GM23338 (cell line): ENCODE data around the gene HNRNPL. TPM values are rescaled to one million over a fixed set of nuclear protein-coding genes. Genes with fewer than 3 reads are reported as not detected.
"Not testable (repeated sequence)": the region's sequence is repeated elsewhere in the genome, so short reads cannot be mapped to it uniquely, and the experiment has no call there.

Experiments
- ATAC-seq: fragments of 200-7000 bp; cut with Tn5 transposase; 3 replicates; pipeline ENCODE4 v1.9.1; 2020
- DNase-seq: peaks from one replicate; pipeline ENCODE4 v3.0.0-alpha.2; 2015; ENCODE audit warnings: low spot score
- H2AFZ ChIP-seq: fragments of 200-600 bp; sonication (generic); 2 replicates; pipeline ENCODE4 v1.8.0; 2016; ENCODE audit warnings: antibody characterized with exemption, mild to moderate bottlenecking, moderate library complexity
- H3F3A ChIP-seq: fragments of 200-600 bp; sonication (generic); replicated peaks from 2 replicates; pipeline ENCODE4 v1.8.0; 2017; ENCODE audit warnings: antibody characterized with exemption, mixed run types, low read depth
- H3K27ac ChIP-seq: fragments of 200-600 bp; sonication (generic); 2 replicates; pipeline ENCODE4 v1.6.1; 2016; ENCODE audit warnings: low read depth
- H3K27me3 ChIP-seq: fragments of 200-600 bp; sonication (generic); 2 replicates; pipeline ENCODE4 v1.8.0; 2016; ENCODE audit warnings: mild to moderate bottlenecking, mixed run types, moderate library complexity; ENCODE audit not compliant: insufficient read depth
- H3K36me3 ChIP-seq: fragments of 200-600 bp; sonication (generic); 2 replicates; pipeline ENCODE4 v1.8.0; 2016; ENCODE audit warnings: mild to moderate bottlenecking; ENCODE audit not compliant: insufficient read depth
- H3K4me1 ChIP-seq: fragments of 200-600 bp; sonication (generic); 2 replicates; pipeline ENCODE4 v1.8.0; 2016; ENCODE audit warnings: mild to moderate bottlenecking, moderate library complexity; ENCODE audit not compliant: insufficient read depth
- H3K4me2 ChIP-seq: fragments of 200-600 bp; sonication (generic); 2 replicates; pipeline ENCODE4 v1.7.1; 2017; ENCODE audit warnings: mixed run types
- H3K4me3 ChIP-seq: fragments of 200-600 bp; sonication (generic); 2 replicates; pipeline ENCODE4 v1.6.1; 2016; ENCODE audit warnings: mixed run types
- H3K79me2 ChIP-seq: fragments of 200-600 bp; sonication (generic); replicated peaks from 2 replicates; pipeline ENCODE4 v1.8.0; 2017; ENCODE audit warnings: mild to moderate bottlenecking; ENCODE audit not compliant: insufficient read depth
- H3K9me2 ChIP-seq: fragments of 200-600 bp; sonication (generic); 2 replicates; pipeline ENCODE4 v1.8.0; 2017; ENCODE audit not compliant: insufficient read depth
- H4K20me1 ChIP-seq: fragments of 200-600 bp; sonication (generic); replicated peaks from 2 replicates; pipeline ENCODE4 v1.8.0; 2017; ENCODE audit warnings: mild to moderate bottlenecking; ENCODE audit not compliant: insufficient read depth
- H3K27ac Mint-ChIP-seq: 2 replicates; pipeline ENCODE4 v1.8.0; 2020; ENCODE audit warnings: inconsistent platforms, mild to moderate bottlenecking, moderate library complexity, mixed read lengths
- H3K27me3 Mint-ChIP-seq: 3 replicates; pipeline ENCODE4 v1.8.0; 2022; ENCODE audit warnings: low read depth, mild to moderate bottlenecking, moderate library complexity, mixed read lengths, inconsistent platforms; ENCODE audit not compliant: insufficient read depth, poor library complexity
- H3K36me3 Mint-ChIP-seq: 3 replicates; pipeline ENCODE4 v1.8.0; 2021; ENCODE audit warnings: low read depth, mild to moderate bottlenecking, inconsistent platforms, moderate library complexity, mixed read lengths
- H3K4me1 Mint-ChIP-seq: 3 replicates; pipeline ENCODE4 v1.8.0; 2020; ENCODE audit warnings: mild to moderate bottlenecking, inconsistent platforms, mixed read lengths
- H3K4me3 Mint-ChIP-seq: 3 replicates; pipeline ENCODE4 v1.8.0; 2021; ENCODE audit warnings: moderate library complexity, mild to moderate bottlenecking, inconsistent platforms, mixed read lengths
- H3K9me3 Mint-ChIP-seq: 3 replicates; pipeline ENCODE4 v1.8.0; 2020; ENCODE audit warnings: moderate library complexity, mild to moderate bottlenecking, inconsistent platforms, mixed read lengths
- CREB1 ChIP-seq: fragments of 250-450 bp; sonication (Bioruptor Pico); IDR thresholded peaks from 2 replicates; pipeline ENCODE4 v1.5.0; 2020; ENCODE audit warnings: low read depth, mild to moderate bottlenecking, moderate library complexity
- CTCF ChIP-seq, 2 experiments: fragments of 200-600 bp in 1 of 2; sonication (generic) in 1 of 2; conservative IDR thresholded peaks; 2 replicates each; pipeline versions ENCODE4 v1.5.1 to v1.6.1; 2016 to 2017; ENCODE audit warnings: antibody characterized with exemption in 2 of 2, low read depth in 2 of 2, mild to moderate bottlenecking in 2 of 2, moderate library complexity in 1 of 2
- ETS1 ChIP-seq: IDR thresholded peaks from 2 replicates; pipeline ENCODE4 v1.6.1; 2016; ENCODE audit warnings: antibody characterized with exemption
- EZH2 ChIP-seq: fragments of 200-600 bp; sonication (generic); IDR thresholded peaks from one replicate; pipeline ENCODE4 v1.8.0; 2017; ENCODE audit warnings: antibody characterized with exemption, mild to moderate bottlenecking, low read depth; ENCODE audit not compliant: unreplicated experiment
- EZH2phosphoT487 ChIP-seq: fragments of 200-600 bp; sonication (generic); IDR thresholded peaks from one replicate; pipeline ENCODE4 v1.8.1; 2018; ENCODE audit warnings: antibody characterized with exemption; ENCODE audit not compliant: unreplicated experiment
- JUNB ChIP-seq: IDR thresholded peaks from one replicate; pipeline ENCODE4 v1.6.1; 2016; ENCODE audit warnings: antibody characterized with exemption; ENCODE audit not compliant: unreplicated experiment
- POLR2AphosphoS5 ChIP-seq: IDR thresholded peaks from 2 replicates; pipeline ENCODE4 v1.6.1; 2016; ENCODE audit warnings: antibody characterized with exemption, low read depth
- REST ChIP-seq: IDR thresholded peaks from one replicate; pipeline ENCODE4 v1.6.1; 2018; ENCODE audit warnings: antibody characterized with exemption; ENCODE audit not compliant: unreplicated experiment
- STAT1 ChIP-seq: IDR thresholded peaks from one replicate; pipeline ENCODE4 v1.6.1; 2016; ENCODE audit warnings: antibody characterized with exemption; ENCODE audit not compliant: unreplicated experiment
- ZNF114 ChIP-seq: fragments of 250-450 bp; sonication (Bioruptor Pico); IDR thresholded peaks from 2 replicates; pipeline ENCODE4 v1.5.0; 2020; ENCODE audit warnings: mild to moderate bottlenecking, moderate library complexity
- ZNF331 ChIP-seq: fragments of 250-450 bp; sonication (Bioruptor Pico); IDR thresholded peaks from 2 replicates; pipeline ENCODE4 v1.5.0; 2020; ENCODE audit warnings: low read depth, mild to moderate bottlenecking, moderate library complexity
- polyA plus RNA-seq: library from polyadenylated mRNA; unstranded; fragments of >200 nt; fragmentation: Nextera tagmentation; extraction: Ambion mirVana; gene quantifications from 2 replicates; pipeline ENCODE4 v1.2.1, GENCODE V29; 2016
- total RNA-seq: library from RNA; depleted of rRNA; stranded (reverse); fragments of >200 nt; shearing (Covaris generic); gene quantifications from 2 replicates; pipeline ENCODE4 v1.2.3, GENCODE V29; 2014

The HNRNPL gene
- total and polyA plus RNA-seq, 2 experiments from 2014 or later = 580 to 664 TPM

- H2AFZ ChIP-seq, ATAC-seq, DNase-seq, H3K4me3 Mint-ChIP-seq, H4K20me1 ChIP-seq, H3K27ac Mint-ChIP-seq, H3K9me2 ChIP-seq, H3K27ac ChIP-seq, H3K4me1 ChIP-seq, H3K36me3 ChIP-seq, H3K4me2 ChIP-seq, H3K9me3 Mint-ChIP-seq, H3K4me1 Mint-ChIP-seq, H3K79me2 ChIP-seq, H3K27me3 ChIP-seq, H3K4me3 ChIP-seq, H3F3A ChIP-seq: not testable (repeated sequence)
- Mint-ChIP-seq H3K27me3 (peaks cover 11% of the 10 kb centered on the region), H3K36me3 (peaks cover 23% of the 10 kb centered on the region)
Observed at GRCh38 chr19:38813932-38814331, 35.9 kb downstream of the HNRNPL start.

GRCh38 chr19:38813323-38813722 lies 36.5 kb downstream of the HNRNPL start:
- no peak overlapping the region for H3K4me3 ChIP-seq
- no peak overlapping the region for H3K27ac ChIP-seq
- H3K79me2 ChIP-seq = no peaks in the 10 kb centered on the region
- no peaks in the 10 kb centered on the region for H3K27me3 ChIP-seq
- Mint-ChIP-seq H3K9me3 (peaks cover 5% of the 10 kb centered on the region; the same call in 2 of the 3 replicates), H3K4me3 (no peak overlapping the region), H3K36me3 (peaks cover 23% of the 10 kb centered on the region), H3K27me3 (peaks cover 11% of the 10 kb centered on the region), H3K4me1 (no peaks in the 10 kb centered on the region), H3K27ac (no peak overlapping the region)
- H3K36me3 ChIP-seq = no peaks in the 10 kb centered on the region
- H3K4me2 ChIP-seq = no peak overlapping the region
- no peaks in the 10 kb centered on the region for H3K9me2 ChIP-seq
- H4K20me1 ChIP-seq = no peaks in the 10 kb centered on the region
- H3F3A ChIP-seq = no peaks in the 10 kb centered on the region
- H3K4me1 ChIP-seq = no peaks in the 10 kb centered on the region
- ATAC-seq = no peak
- DNase-seq = no peak
- H2AFZ ChIP-seq = no peak overlapping the region
- no peak for TF ChIP-seq EZH2phosphoT487
- no peak for TF ChIP-seq ZNF114 (CRISPR knock-in tag)
- TF ChIP-seq CREB1 (CRISPR knock-in tag) = no peak
- TF ChIP-seq JUNB = no peak
- TF ChIP-seq EZH2 = no peak
- TF ChIP-seq ZNF331 (CRISPR knock-in tag) = no peak
- no peak for TF ChIP-seq POLR2AphosphoS5
- no peak for TF ChIP-seq REST
- TF ChIP-seq STAT1 = no peak
- TF ChIP-seq ETS1 = no peak
- TF ChIP-seq CTCF (conservative IDR thresholded peaks at IDR 0.05; ENCODE audit: low read depth in 2 of 2) = no peak
